H1 (cell line): ENCODE results near the gene GNG8. TPM values are rescaled to one million over a fixed set of nuclear protein-coding genes. Genes with fewer than 3 reads are reported as not detected.

Source experiments
- CTCF ChIA-PET: fragments of 300-600 bp; sonication (Branson Sonifier 250); formaldehyde crosslinking; loops from one replicate; lab custom pipeline; 2021; ENCODE audit not compliant: partially characterized antibody; lab: Charles Lee
- POLR2A ChIA-PET: fragments of 300-600 bp; sonication (Branson Sonifier 250); formaldehyde crosslinking; loops from one replicate; lab custom pipeline; 2021; ENCODE audit warnings: inconsistent platforms; ENCODE audit not compliant: partially characterized antibody; lab: Charles Lee
- DNase-seq, 2 experiments: peaks; one replicate each; pipeline versions ENCODE4 v3.0.0 to v3.0.0-alpha.2; 2010 to 2022; ENCODE audit warnings: low spot score in 2 of 2, low read depth in 1 of 2, mixed read lengths in 1 of 2
- FAIRE-seq: peaks from 2 replicates; lab custom pipeline; 2011; peaks lifted over from hg19 to GRCh38; lab: Jason Lieb, UNC
- H2AFZ ChIP-seq: 2 replicates; pipeline ENCODE4 v1.8.1; 2012; ENCODE audit warnings: low read length, inconsistent platforms
- H2AK5ac ChIP-seq: 2 replicates; pipeline ENCODE4 v1.6.1; 2013; ENCODE audit warnings: low read depth, low read length
- H2BK120ac ChIP-seq: replicated peaks from 2 replicates; pipeline ENCODE3; 2013; ENCODE audit warnings: low read depth, low read length, inconsistent platforms
- H2BK12ac ChIP-seq: 2 replicates; pipeline ENCODE4 v1.6.1; 2013; ENCODE audit warnings: low read depth, low read length
- H2BK15ac ChIP-seq: 2 replicates; pipeline ENCODE4 v1.6.1; 2013; ENCODE audit warnings: low read length
- H2BK20ac ChIP-seq: 2 replicates; pipeline ENCODE4 v1.6.1; 2013; ENCODE audit warnings: low read length
- H2BK5ac ChIP-seq: 2 replicates; pipeline ENCODE4 v1.6.1; 2013; ENCODE audit warnings: low read depth, low read length
- H3K14ac ChIP-seq: 2 replicates; pipeline ENCODE4 v1.6.1; 2013; ENCODE audit warnings: inconsistent platforms; ENCODE audit not compliant: insufficient read length
- H3K18ac ChIP-seq: 2 replicates; pipeline ENCODE4 v1.6.1; 2013; ENCODE audit warnings: low read length; ENCODE audit errors: extremely low read depth
- H3K23ac ChIP-seq: 2 replicates; pipeline ENCODE4 v1.6.1; 2013; ENCODE audit warnings: inconsistent platforms; ENCODE audit not compliant: insufficient read length
- H3K23me2 ChIP-seq: 2 replicates; pipeline ENCODE4 v1.6.1; 2013; ENCODE audit warnings: low read depth, low read length
- H3K27ac ChIP-seq: 2 replicates; pipeline ENCODE4 v1.6.1; 2011; ENCODE audit warnings: low read depth, low read length, inconsistent platforms
- H3K27me3 ChIP-seq, 4 experiments: replicated peaks in 1 of 4; 1 replicate in 1 of 4; 2 replicates in 3 of 4; pipeline versions ENCODE4 v1.6.1 to v1.8.1; 2011 to 2013; ENCODE audit warnings: low read length in 3 of 4, mild to moderate bottlenecking in 3 of 4, inconsistent platforms in 2 of 4, mixed read lengths in 2 of 4, moderate library complexity in 1 of 4; ENCODE audit not compliant: control insufficient read depth in 3 of 4, insufficient read depth in 3 of 4; ENCODE audit errors: extremely low read depth in 1 of 4
- H3K36me3 ChIP-seq, 4 experiments: 2 replicates each; pipeline versions ENCODE4 v1.6.1 to v1.8.1; 2011 to 2013; ENCODE audit warnings: mild to moderate bottlenecking in 4 of 4, low read length in 3 of 4, moderate library complexity in 2 of 4, control low read depth in 1 of 4, inconsistent platforms in 1 of 4; ENCODE audit not compliant: insufficient read depth in 4 of 4, control insufficient read depth in 2 of 4
- H3K4ac ChIP-seq: replicated peaks from 2 replicates; pipeline ENCODE3; 2013; ENCODE audit warnings: low read length, low read depth, mixed read lengths, inconsistent platforms; ENCODE audit not compliant: insufficient read length
- H3K4me1 ChIP-seq, 4 experiments: replicated peaks in 1 of 4; 1 replicate in 1 of 4; 2 replicates in 3 of 4; pipeline versions ENCODE4 v1.6.1 to v1.8.1; 2011 to 2013; ENCODE audit warnings: low read length in 3 of 4, inconsistent platforms in 2 of 4, mixed read lengths in 1 of 4; ENCODE audit not compliant: insufficient read depth in 4 of 4, control insufficient read depth in 3 of 4
- H3K4me2 ChIP-seq, 2 experiments: 2 replicates each; pipeline versions ENCODE4 v1.6.1 to v1.8.1; 2011 to 2013; ENCODE audit warnings: low read depth in 2 of 2, low read length in 2 of 2, control low read depth in 1 of 2, inconsistent platforms in 1 of 2, mild to moderate bottlenecking in 1 of 2; ENCODE audit not compliant: insufficient read depth in 1 of 2
- H3K4me3 ChIP-seq, 4 experiments: fragments of 200-600, 300-600 bp in 1 of 4; sonication (generic), shearing (Covaris generic), sonication (Bioruptor Twin) in 1 of 4; 2 replicates each; pipeline versions ENCODE4 v1.5.1 to v1.8.1; 2011 to 2016; ENCODE audit warnings: low read length in 4 of 4, low read depth in 3 of 4, control low read depth in 2 of 4, inconsistent platforms in 2 of 4, mild to moderate bottlenecking in 2 of 4, mixed read lengths in 1 of 4, moderate library complexity in 1 of 4; ENCODE audit not compliant: insufficient read depth in 2 of 4; ENCODE audit errors: extremely low read depth in 1 of 4
- H3K56ac ChIP-seq: replicated peaks from 2 replicates; pipeline ENCODE3; 2013; ENCODE audit warnings: low read depth, mild to moderate bottlenecking, mixed read lengths, low read length, inconsistent platforms; ENCODE audit not compliant: insufficient read length
- H3K79me1 ChIP-seq: 2 replicates; pipeline ENCODE4 v1.6.1; 2013; ENCODE audit warnings: low read depth, low read length, control low read depth
- H3K79me2 ChIP-seq, 2 experiments: 2 replicates each; pipeline versions ENCODE4 v1.6.1 to v1.8.1; 2012 to 2013; ENCODE audit warnings: low read length in 2 of 2, mild to moderate bottlenecking in 2 of 2, inconsistent platforms in 1 of 2; ENCODE audit not compliant: insufficient read depth in 2 of 2, control insufficient read depth in 1 of 2
- H3K9ac ChIP-seq, 4 experiments: replicated peaks in 1 of 4; 1 replicate in 1 of 4; 2 replicates in 3 of 4; pipeline versions ENCODE4 v1.6.1 to v1.8.1; 2011 to 2013; ENCODE audit warnings: low read depth in 3 of 4, low read length in 3 of 4, control low read depth in 2 of 4, mild to moderate bottlenecking in 2 of 4, moderate library complexity in 2 of 4, inconsistent platforms in 1 of 4; ENCODE audit errors: extremely low read depth in 1 of 4
- H3K9me3 ChIP-seq, 2 experiments: 2 replicates each; pipeline versions ENCODE4 v1.6.1 to v1.8.1; 2012 to 2013; ENCODE audit warnings: mild to moderate bottlenecking in 2 of 2, moderate library complexity in 2 of 2, control low read depth in 1 of 2, inconsistent platforms in 1 of 2, low read depth in 1 of 2, low read length in 1 of 2, mixed read lengths in 1 of 2; ENCODE audit not compliant: insufficient read depth in 2 of 2
- H4K20me1 ChIP-seq, 2 experiments: replicated peaks in 1 of 2; 2 replicates each; pipeline versions ENCODE3 to v1.8.1; 2011 to 2013; ENCODE audit warnings: inconsistent platforms in 2 of 2, low read length in 2 of 2, mild to moderate bottlenecking in 1 of 2; ENCODE audit not compliant: insufficient read depth in 2 of 2, control insufficient read depth in 1 of 2
- H4K5ac ChIP-seq: 2 replicates; pipeline ENCODE4 v1.6.1; 2013; ENCODE audit warnings: low read length, low read depth, mixed read lengths, inconsistent platforms; ENCODE audit not compliant: insufficient read length
- H4K8ac ChIP-seq: 2 replicates; pipeline ENCODE4 v1.8.0; 2013; ENCODE audit warnings: mild to moderate bottlenecking, moderate library complexity, low read length, inconsistent platforms; ENCODE audit not compliant: insufficient read depth; ENCODE audit errors: extremely low read depth
- H4K91ac ChIP-seq: replicated peaks from 2 replicates; pipeline ENCODE3; 2013; ENCODE audit warnings: low read length, mixed read lengths, inconsistent platforms; ENCODE audit not compliant: insufficient read length
- ATF2 ChIP-seq: IDR thresholded peaks from 2 replicates; pipeline ENCODE4 v1.6.1; 2012; ENCODE audit warnings: low read length, inconsistent platforms
- CBX8 ChIP-seq: fragments of 300-800, 300-1000 bp; sonication (generic); IDR thresholded peaks from 2 replicates; pipeline ENCODE4 v1.7.1; 2016; ENCODE audit warnings: low read depth, low read length, borderline replicate concordance
- EZH2 ChIP-seq: fragments of 200-600 bp; sonication (generic); IDR thresholded peaks from 2 replicates; pipeline ENCODE4 v1.7.1; 2012; ENCODE audit warnings: low read depth, mild to moderate bottlenecking, moderate library complexity, low read length, inconsistent platforms; ENCODE audit not compliant: severe bottlenecking
- GTF2F1 ChIP-seq: IDR thresholded peaks from 2 replicates; pipeline ENCODE4 v1.6.1; 2012; ENCODE audit warnings: low read depth, low read length, improper control_type of control experiment, borderline replicate concordance
- NRF1 ChIP-seq: IDR thresholded peaks from 2 replicates; pipeline ENCODE4 v1.6.1; 2011; ENCODE audit warnings: mild to moderate bottlenecking, low read depth, low read length, improper control_type of control experiment
- RBBP5 ChIP-seq: IDR thresholded peaks from 2 replicates; pipeline ENCODE4 v1.7.1; 2012; ENCODE audit warnings: low read depth, mild to moderate bottlenecking, inconsistent platforms, low read length, moderate library complexity, borderline replicate concordance
- TCF12 ChIP-seq: IDR thresholded peaks from 2 replicates; pipeline ENCODE4 v1.6.1; 2011; ENCODE audit warnings: low read depth, mild to moderate bottlenecking, low read length
- ZNF274 ChIP-seq: IDR thresholded peaks from 2 replicates; pipeline ENCODE4 v1.7.0; 2012; ENCODE audit warnings: low read length, borderline replicate concordance; ENCODE audit errors: extremely low read depth
- WGBS, 2 experiments: shearing (Covaris generic) in 1 of 2; methylation state at CpG; one replicate each; pipeline versions ENCODE4 v1.1.6 to v1.1.7; 2013 to 2015; ENCODE audit warnings: low lambda C conversion rate in 2 of 2, mixed read lengths in 2 of 2, inconsistent platforms in 1 of 2, low coverage in 1 of 2, missing lambda C conversion rate in 1 of 2; ENCODE audit not compliant: insufficient replicate concordance in 2 of 2, insufficient coverage in 1 of 2, insufficient read length in 1 of 2; ENCODE audit errors: extremely low coverage in 1 of 2, missing lambda C conversion rate in 1 of 2; 5-methylcytosine and 5-hydroxymethylcytosine counted together
- polyA plus RNA-seq, 7 experiments: library from polyadenylated mRNA; depleted of rRNA in 3 of 7; stranded (reverse) in 5 of 7; unstranded in 2 of 7; fragments of >200 nt in 5 of 7; fragments of 200-250 nt in 2 of 7; gene quantifications; 1 replicate in 5 of 7; 2 replicates in 1 of 7; 4 replicates in 1 of 7; pipeline versions ENCODE4 v1.2.1 to v1.2.3, GENCODE V29; 2011 to 2013; ENCODE audit warnings: missing spikeins in 2 of 7, mixed read lengths in 2 of 7
- total RNA-seq: library from RNA; stranded (reverse); fragmentation: NEBNext Ultra II Directional; extraction: Animal tissue kit (Norgen Biotek cat#: 25700); gene quantifications from 2 replicates; pipeline ENCODE4 v1.2.1, GENCODE V29; 2021

The GNG8 gene
- total and polyA plus RNA-seq, 2 of the 8 experiments (the other 6 are each of a cell fraction or from before 2014, with no cell fraction given) = not detected

GRCh38 chr19:46648961-46649960 lies 13.3 kb upstream of the GNG8 start:
- CTCF ChIA-PET = interaction anchor here (0.9 to 1.5 kb wide), 4 partner anchors 10 to 28 kb away, joined by 3 to 7 read pairs (median 5); no protein-coding TSS in a partner anchor
- H2BK15ac ChIP-seq = no peak overlapping the region
- peak overlapping the region; percentile 85; the same call in 1 of the 2 replicates for H4K8ac ChIP-seq
- H3K4me3 ChIP-seq = peak overlapping the region in 2 of 4 experiments; percentile 4 to 52; a peak in 4 of 8 replicates
- no peak overlapping the region for H3K9ac ChIP-seq
- H2BK12ac ChIP-seq = no peak overlapping the region
- H3K79me2 ChIP-seq = no peaks in the 10 kb centered on the region
- H2AFZ ChIP-seq = no peak overlapping the region
- no peak overlapping the region for H2AK5ac ChIP-seq
- POLR2A ChIA-PET = interaction anchor here (0.9 to 1.5 kb wide), 5 partner anchors 8 to 26 kb away, joined by 3 to 6 read pairs (median 3); no protein-coding TSS in a partner anchor
- H3K9me3 ChIP-seq = peaks cover 0 to 8% of the 10 kb centered on the region in 2 experiments; a peak in 1 of 4 replicates
- no peak overlapping the region for H2BK120ac ChIP-seq
- no peak overlapping the region for H2BK5ac ChIP-seq
- no peak overlapping the region for H3K27ac ChIP-seq
- peak in 1 of 2 experiments; percentile 55 for DNase-seq
- no peak overlapping the region for H4K5ac ChIP-seq
- H4K91ac ChIP-seq = no peak overlapping the region
- WGBS, 2 experiments = 11% methylated on average over 72 of the region's 144 CpGs; no CpG with 5 or more reads in 1 of the 2 experiments
- peaks cover 30 to 48% (median 41%) of the 10 kb centered on the region in 4 experiments for H3K27me3 ChIP-seq
- no peaks in the 10 kb centered on the region for H4K20me1 ChIP-seq
- H3K18ac ChIP-seq = no peak overlapping the region; the same call in 1 of the 2 replicates
- H2BK20ac ChIP-seq = no peak overlapping the region
- H3K56ac ChIP-seq = no peak overlapping the region
- no peak overlapping the region for H3K23ac ChIP-seq
- H3K4me1 ChIP-seq = peaks cover 0 to 5% (median 1%) of the 10 kb centered on the region in 4 experiments; a peak in 3 of 7 replicates
- H3K4ac ChIP-seq = no peak overlapping the region
- no peak for FAIRE-seq
- H3K4me2 ChIP-seq = peak overlapping the region; percentile 38 to 63; a peak in 3 of 4 replicates
- H3K14ac ChIP-seq = no peak overlapping the region
- peaks cover 0 to 8% (median 0%) of the 10 kb centered on the region in 4 experiments; a peak in 1 of 8 replicates for H3K36me3 ChIP-seq
- H3K79me1 ChIP-seq = no peaks in the 10 kb centered on the region
- H3K23me2 ChIP-seq = peaks cover 7% of the 10 kb centered on the region; the same call in 1 of the 2 replicates
- peak; percentile 35 for TF ChIP-seq EZH2
- peak; percentile 33 for TF ChIP-seq NRF1
- no peak for TF ChIP-seq ATF2
- no peak; the same call in 1 of the 2 replicates for TF ChIP-seq RBBP5
- no peak for TF ChIP-seq CBX8
- no peak for TF ChIP-seq TCF12
- TF ChIP-seq GTF2F1 = no peak
- no peak for TF ChIP-seq ZNF274
